A673 (cell line): ENCODE data around the gene CFP. TPM values are rescaled to one million over a fixed set of nuclear protein-coding genes. Genes with fewer than 3 reads are reported as not detected.
A peak's percentile ranks its signal among the peaks of the same experiment; 100 is the strongest.

Source experiments
- BruUV-seq: library from RNA; stranded (reverse); fragments of 400-500 nt; replicated peaks from 2 replicates; lab custom pipeline; 2021; lab: Mats Ljungman, UMichigan
- CTCF ChIA-PET: fragments of 300-600 bp; sonication (Branson Sonifier 250); formaldehyde crosslinking; loops from one replicate; lab custom pipeline; 2022; ENCODE audit warnings: antibody characterized with exemption; lab: Charles Lee
- POLR2A ChIA-PET: fragments of 300-600 bp; sonication (Branson Sonifier 250); formaldehyde crosslinking; loops from one replicate; lab custom pipeline; 2022; ENCODE audit warnings: antibody characterized with exemption; ENCODE audit not compliant: low non-redundant PET; lab: Charles Lee
- DNase-seq: peaks from one replicate; pipeline ENCODE4 v3.0.0-alpha.2; 2015; ENCODE audit warnings: low spot score
- H3K27ac ChIP-seq: fragments of 200-600 bp; sonication (generic); 2 replicates; pipeline ENCODE4 v1.5.1; 2016; ENCODE audit warnings: mixed run types, low read depth, mild to moderate bottlenecking, mixed read lengths, antibody characterized with exemption, low read length; ENCODE audit not compliant: poor library complexity, severe bottlenecking
- H3K27me3 ChIP-seq: fragments of 200-600 bp; sonication (generic); replicated peaks from 2 replicates; pipeline ENCODE4 v1.6.1; 2017; ENCODE audit warnings: mixed run types, low read depth, mild to moderate bottlenecking, mixed read lengths, antibody characterized with exemption, low read length; ENCODE audit not compliant: insufficient read depth, poor library complexity
- H3K36me3 ChIP-seq: fragments of 200-600 bp; sonication (generic); 2 replicates; pipeline ENCODE4 v1.6.1; 2016; ENCODE audit warnings: mixed run types, mild to moderate bottlenecking, mixed read lengths, antibody characterized with exemption, low read length; ENCODE audit not compliant: insufficient read depth, poor library complexity, severe bottlenecking
- H3K4me1 ChIP-seq: fragments of 200-600 bp; sonication (generic); 2 replicates; pipeline ENCODE4 v1.6.1; 2017; ENCODE audit warnings: mixed run types, mild to moderate bottlenecking, mixed read lengths, antibody characterized with exemption, low read length; ENCODE audit not compliant: insufficient read depth, poor library complexity, severe bottlenecking
- H3K4me3 ChIP-seq: fragments of 200-600 bp; sonication (generic); 2 replicates; pipeline ENCODE4 v1.5.1; 2016; ENCODE audit warnings: low read depth, mixed run types, mild to moderate bottlenecking, mixed read lengths, low read length; ENCODE audit not compliant: poor library complexity, severe bottlenecking
- H3K9me3 ChIP-seq: fragments of 200-600 bp; sonication (generic); 2 replicates; pipeline ENCODE4 v1.6.1; 2016; ENCODE audit warnings: mixed run types, low read depth, mild to moderate bottlenecking, mixed read lengths, antibody characterized with exemption, low read length; ENCODE audit not compliant: poor library complexity, severe bottlenecking
- EZH2 ChIP-seq: fragments of 200-600 bp; sonication (generic); IDR thresholded peaks from 2 replicates; pipeline ENCODE4 v1.6.1; 2017; ENCODE audit warnings: borderline replicate concordance, low read depth, mild to moderate bottlenecking, mixed read lengths, antibody characterized with exemption, low read length; ENCODE audit not compliant: poor library complexity, severe bottlenecking
- intact Hi-C: fragments of 100-400 bp; cut with micrococcal nuclease; formaldehyde crosslinking; loops from one replicate; pipeline ENCODE4 v1.10.0; 2022; ENCODE audit not compliant: unreplicated experiment
- total RNA-seq: library from RNA; stranded (reverse); gene quantifications from 2 replicates; pipeline ENCODE4 v1.2.3, GENCODE V29; 2021
- TF ChIP-seq, protein P1 (sequence below): fragments of 300-800, 200-600 bp; sonication (generic); conservative IDR thresholded peaks from 2 replicates; pipeline ENCODE4 v1.5.1; 2017; ENCODE audit warnings: low read depth, mild to moderate bottlenecking, antibody characterized with exemption, low read length, moderate library complexity, mixed read lengths

Gene CFP
- total RNA-seq, 1 experiment from 2014 or later, result 2.3 TPM

DNA sequence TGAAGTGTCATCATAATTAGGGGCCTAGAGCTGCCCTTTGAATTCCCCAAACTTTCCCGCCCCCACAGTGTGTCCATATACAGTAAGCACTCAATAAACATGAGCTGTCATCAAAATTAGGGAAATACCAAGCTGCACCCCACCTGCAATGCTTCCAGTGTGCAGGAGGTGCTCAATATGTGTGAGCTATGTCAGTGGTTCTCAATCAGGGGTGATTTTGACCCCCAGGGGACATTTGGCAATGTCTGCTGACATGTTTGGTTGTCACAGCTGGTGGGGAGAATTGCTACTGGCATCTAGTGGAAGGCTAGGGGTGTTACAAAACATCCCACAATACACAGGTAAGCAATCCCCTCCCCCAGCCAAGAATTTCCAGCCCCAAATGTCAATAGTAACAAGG, 748 bp downstream of the CFP start:
- Histone ChIP-seq H3K4me3 (no peak overlapping the region), H3K4me1 (no peaks in the 10 kb centered on the region), H3K27ac (no peak overlapping the region), H3K36me3 (no peaks in the 10 kb centered on the region), H3K9me3 (no peaks in the 10 kb centered on the region), H3K27me3 (no peaks in the 10 kb centered on the region)
- POLR2A ChIA-PET, result no interaction called here
- intact Hi-C loops, result no loop called here
- no peak for TF ChIP-seq EZH2
- TF ChIP-seq, protein P1, sequence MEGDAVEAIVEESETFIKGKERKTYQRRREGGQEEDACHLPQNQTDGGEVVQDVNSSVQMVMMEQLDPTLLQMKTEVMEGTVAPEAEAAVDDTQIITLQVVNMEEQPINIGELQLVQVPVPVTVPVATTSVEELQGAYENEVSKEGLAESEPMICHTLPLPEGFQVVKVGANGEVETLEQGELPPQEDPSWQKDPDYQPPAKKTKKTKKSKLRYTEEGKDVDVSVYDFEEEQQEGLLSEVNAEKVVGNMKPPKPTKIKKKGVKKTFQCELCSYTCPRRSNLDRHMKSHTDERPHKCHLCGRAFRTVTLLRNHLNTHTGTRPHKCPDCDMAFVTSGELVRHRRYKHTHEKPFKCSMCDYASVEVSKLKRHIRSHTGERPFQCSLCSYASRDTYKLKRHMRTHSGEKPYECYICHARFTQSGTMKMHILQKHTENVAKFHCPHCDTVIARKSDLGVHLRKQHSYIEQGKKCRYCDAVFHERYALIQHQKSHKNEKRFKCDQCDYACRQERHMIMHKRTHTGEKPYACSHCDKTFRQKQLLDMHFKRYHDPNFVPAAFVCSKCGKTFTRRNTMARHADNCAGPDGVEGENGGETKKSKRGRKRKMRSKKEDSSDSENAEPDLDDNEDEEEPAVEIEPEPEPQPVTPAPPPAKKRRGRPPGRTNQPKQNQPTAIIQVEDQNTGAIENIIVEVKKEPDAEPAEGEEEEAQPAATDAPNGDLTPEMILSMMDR, result no peak
- CTCF ChIA-PET, result no interaction called here
- no peak for DNase-seq
- no TSS peak for BruUV-seq

- intact Hi-C loops, result no loop called here
- CTCF ChIA-PET, result no interaction called here
- TF ChIP-seq, protein P1, result no peak
- no peak for TF ChIP-seq EZH2
These were observed 4.4 kb downstream of the CFP start for GRCh38 chrX:47625365-47625764.

GRCh38 chrX:47623540-47624027, 6.1 kb downstream of the CFP start:
- ChIA-PET CTCF (no interaction called here), POLR2A (no interaction called here)
- H3K27ac ChIP-seq, result no peak overlapping the region
- no peaks in the 10 kb centered on the region for H3K36me3 ChIP-seq
- no peak for TF ChIP-seq EZH2
- TF ChIP-seq, protein P1, result no peak
- peak overlapping the region; percentile 30 for H3K4me3 ChIP-seq
- peak; percentile 89 for DNase-seq
- no peaks in the 10 kb centered on the region for H3K4me1 ChIP-seq
- intact Hi-C loops, result no loop called here
- no TSS peak for BruUV-seq
- H3K27me3 ChIP-seq, result no peaks in the 10 kb centered on the region
- no peaks in the 10 kb centered on the region for H3K9me3 ChIP-seq

More at GRCh38 chrX:47625365-47625764, 4.4 kb downstream of the CFP start:
- Histone ChIP-seq H3K4me1 (no peaks in the 10 kb centered on the region), H3K9me3 (no peaks in the 10 kb centered on the region), H3K36me3 (no peaks in the 10 kb centered on the region), H3K27ac (no peak overlapping the region), H3K27me3 (no peaks in the 10 kb centered on the region), H3K4me3 (no peak overlapping the region)
- BruUV-seq, result no TSS peak
- POLR2A ChIA-PET, result no interaction called here
- DNase-seq, result no peak
